Hepatocyte (in vitro differentiated cells): ENCODE results near the gene VOPP1.

Experiments used
- CTCF ChIP-seq: fragments of 200-600 bp; sonication (generic); IDR thresholded peaks from 2 replicates; pipeline ENCODE4 v1.5.1; 2016; ENCODE audit warnings: antibody characterized with exemption, mild to moderate bottlenecking; ENCODE audit not compliant: poor library complexity
- EZH2 ChIP-seq: fragments of 200-600 bp; sonication (generic); IDR thresholded peaks from 2 replicates; pipeline ENCODE4 v1.6.1; 2016; ENCODE audit warnings: antibody characterized with exemption, mild to moderate bottlenecking, borderline replicate concordance

- TF ChIP-seq CTCF (no peak), EZH2 (no peak)
Observed at GRCh38 chr7:55576753-55577152, 4.5 kb upstream of the VOPP1 start.
